Fibroblast of lung (primary cell): ENCODE measurements around the gene ITGA5.

Experiments used
- EZH2 ChIP-seq: IDR thresholded peaks from 2 replicates; pipeline ENCODE4 v1.5.1; 2012; ENCODE audit warnings: low read length, control low read depth, mild to moderate bottlenecking; ENCODE audit errors: missing control alignments
- TF ChIP-seq, protein P1 (sequence below), 2 donors: IDR thresholded peaks in 1 of 2; conservative IDR thresholded peaks in 1 of 2; 1 replicate in 1 of 2; 2 replicates in 1 of 2; pipeline ENCODE4 v1.5.1; 2011 to 2012; ENCODE audit warnings: low read length in 2 of 2, control low read depth in 1 of 2, inconsistent platforms in 1 of 2, low read depth in 1 of 2, mild to moderate bottlenecking in 1 of 2

DNA sequence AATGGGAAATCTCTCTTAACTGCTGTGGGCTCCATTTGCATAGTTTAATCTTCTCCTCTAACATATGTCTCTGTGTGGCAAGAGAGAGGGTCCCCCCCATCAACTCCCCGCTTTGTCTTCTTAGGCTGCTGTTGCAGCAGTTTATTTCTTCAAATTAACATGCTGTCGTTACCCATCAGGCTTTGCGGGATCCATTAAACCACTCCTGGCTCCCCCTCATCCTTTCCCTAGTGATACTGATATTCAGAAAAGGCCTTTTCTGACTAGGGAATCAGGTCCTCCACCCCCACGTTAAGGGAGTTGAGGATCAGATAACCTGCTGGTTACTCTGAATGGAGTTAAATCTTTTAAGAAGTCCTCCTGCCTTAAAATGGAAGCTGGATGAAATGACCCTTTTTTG is 70.0 kb downstream of the ITGA5 start:
- TF ChIP-seq, protein P1, sequence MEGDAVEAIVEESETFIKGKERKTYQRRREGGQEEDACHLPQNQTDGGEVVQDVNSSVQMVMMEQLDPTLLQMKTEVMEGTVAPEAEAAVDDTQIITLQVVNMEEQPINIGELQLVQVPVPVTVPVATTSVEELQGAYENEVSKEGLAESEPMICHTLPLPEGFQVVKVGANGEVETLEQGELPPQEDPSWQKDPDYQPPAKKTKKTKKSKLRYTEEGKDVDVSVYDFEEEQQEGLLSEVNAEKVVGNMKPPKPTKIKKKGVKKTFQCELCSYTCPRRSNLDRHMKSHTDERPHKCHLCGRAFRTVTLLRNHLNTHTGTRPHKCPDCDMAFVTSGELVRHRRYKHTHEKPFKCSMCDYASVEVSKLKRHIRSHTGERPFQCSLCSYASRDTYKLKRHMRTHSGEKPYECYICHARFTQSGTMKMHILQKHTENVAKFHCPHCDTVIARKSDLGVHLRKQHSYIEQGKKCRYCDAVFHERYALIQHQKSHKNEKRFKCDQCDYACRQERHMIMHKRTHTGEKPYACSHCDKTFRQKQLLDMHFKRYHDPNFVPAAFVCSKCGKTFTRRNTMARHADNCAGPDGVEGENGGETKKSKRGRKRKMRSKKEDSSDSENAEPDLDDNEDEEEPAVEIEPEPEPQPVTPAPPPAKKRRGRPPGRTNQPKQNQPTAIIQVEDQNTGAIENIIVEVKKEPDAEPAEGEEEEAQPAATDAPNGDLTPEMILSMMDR (conservative IDR thresholded peaks at IDR 0.05 in 1 of 2, IDR thresholded peaks at IDR 0.05 in 1 of 2; ENCODE audit: low read depth in 1 of 2, low read length in 2 of 2) = no peak
- TF ChIP-seq EZH2 = no peak
